ENCODE results near the gene GRID2. TPM values are rescaled to one million over a fixed set of nuclear protein-coding genes. Genes with fewer than 3 reads are reported as not detected.

Gene GRID2
- polyA plus RNA-seq, 1 of the 3 experiments (the other 2 are of a cell fraction) = not detected

DNA sequence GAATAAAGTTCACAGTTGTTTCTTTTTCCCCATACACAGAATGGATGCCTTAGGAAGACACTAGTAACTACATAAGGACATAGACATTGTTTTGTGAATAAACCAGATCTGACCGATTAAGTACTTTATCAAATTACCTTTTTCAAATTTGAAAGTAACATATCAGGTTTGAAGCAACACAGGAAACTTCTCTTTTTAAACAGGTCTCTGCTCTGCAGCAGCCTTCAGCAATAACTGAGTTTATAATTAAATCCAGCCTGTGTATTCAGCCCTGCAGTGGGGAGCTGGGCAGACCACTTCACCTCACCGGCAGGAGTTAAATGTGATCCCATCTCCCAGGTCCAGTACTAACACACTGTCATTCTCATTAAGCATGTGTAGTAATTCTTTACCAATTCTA, 1456.5 kb downstream of the GRID2 start (continued):
- TF ChIP-seq FOXJ3 (CRISPR knock-in tag; IDR thresholded peaks at IDR 0.05) (0 out of 2 replicates have a peak, but pooled peaks have one; percentile 29), TCF12 (IDR thresholded peaks at IDR 0.05) (0 out of 2 replicates have a peak, but pooled peaks have one; percentile 13), RFX5 (IDR thresholded peaks at IDR 0.05; ENCODE audit: low read length) (no peak), POLR2AphosphoS5 (IDR thresholded peaks at IDR 0.05; ENCODE audit: low read depth, low read length) (no peak), PBX3 (IDR thresholded peaks at IDR 0.05) (no peak), EP300 (IDR thresholded peaks at IDR 0.05; ENCODE audit: borderline replicate concordance in 1 of 2, low read depth in 1 of 2, low read length in 1 of 2) (peak in 1 of 2 experiments; percentile 86; a peak in 2 of 4 replicates), IRF3 (IDR thresholded peaks at IDR 0.05; ENCODE audit: low read depth, low read length) (no peak), TAF1 (IDR thresholded peaks at IDR 0.05; ENCODE audit: borderline replicate concordance, low read depth, low read length) (no peak), RCOR1 (IDR thresholded peaks at IDR 0.05; ENCODE audit: low read length) (peak; percentile 79)
- TF ChIP-seq, protein P1, sequence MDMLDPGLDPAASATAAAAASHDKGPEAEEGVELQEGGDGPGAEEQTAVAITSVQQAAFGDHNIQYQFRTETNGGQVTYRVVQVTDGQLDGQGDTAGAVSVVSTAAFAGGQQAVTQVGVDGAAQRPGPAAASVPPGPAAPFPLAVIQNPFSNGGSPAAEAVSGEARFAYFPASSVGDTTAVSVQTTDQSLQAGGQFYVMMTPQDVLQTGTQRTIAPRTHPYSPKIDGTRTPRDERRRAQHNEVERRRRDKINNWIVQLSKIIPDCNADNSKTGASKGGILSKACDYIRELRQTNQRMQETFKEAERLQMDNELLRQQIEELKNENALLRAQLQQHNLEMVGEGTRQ (IDR thresholded peaks at IDR 0.05; ENCODE audit: borderline replicate concordance, low read depth, low read length) = no peak

GRCh38 chr4:93761286-93761685, 1457.5 kb downstream of the GRID2 start:
- WGBS (ENCODE audit: low lambda C conversion rate) = 82% methylated on average over 1 of the region's 1 CpG
- Histone ChIP-seq H3K4me3 (ENCODE audit: low read depth in 2 of 2, low read length in 1 of 2) (no peak overlapping the region), H3K79me2 (ENCODE audit: insufficient read depth) (no peaks in the 10 kb centered on the region), H3K9me2 (no peaks in the 10 kb centered on the region), H3K4me1 (ENCODE audit: control insufficient read depth in 1 of 2, insufficient read depth in 2 of 2, low read depth in 1 of 2, low read length in 1 of 2) (peaks cover 0 to 4% of the 10 kb centered on the region in 2 experiments; a peak in 2 of 4 replicates), H3K4me2 (no peak overlapping the region), H2AFZ (ENCODE audit: low read depth) (no peak overlapping the region), H3K9me3 (no peaks in the 10 kb centered on the region), H3K27me3 (ENCODE audit: insufficient read depth) (no peaks in the 10 kb centered on the region), H3K9ac (no peak overlapping the region), H3K36me3 (replicated peaks in 1 of 2; ENCODE audit: control insufficient read depth in 1 of 2, insufficient read depth in 2 of 2, low read length in 1 of 2) (no peaks in the 10 kb centered on the region), H4K20me1 (ENCODE audit: insufficient read depth) (no peaks in the 10 kb centered on the region), H3K27ac (ENCODE audit: low read depth in 2 of 2, low read length in 1 of 2) (no peak overlapping the region; a peak in 1 of 4 replicates), H3F3A (replicated peaks; ENCODE audit: insufficient read depth) (no peaks in the 10 kb centered on the region)
- POLR2A ChIA-PET = no interaction called here
- DNase-seq = no peak
- CTCF ChIA-PET = interaction anchor here (1.0 to 5.1 kb wide), 4 partner anchors 9 to 51 kb away, joined by 3 to 35 read pairs (median 3); no protein-coding TSS in a partner anchor
- TF ChIP-seq TCF12 (IDR thresholded peaks at IDR 0.05) = no peak
- TF ChIP-seq IRF3 (IDR thresholded peaks at IDR 0.05; ENCODE audit: low read depth, low read length) = no peak
- TF ChIP-seq, protein P2, sequence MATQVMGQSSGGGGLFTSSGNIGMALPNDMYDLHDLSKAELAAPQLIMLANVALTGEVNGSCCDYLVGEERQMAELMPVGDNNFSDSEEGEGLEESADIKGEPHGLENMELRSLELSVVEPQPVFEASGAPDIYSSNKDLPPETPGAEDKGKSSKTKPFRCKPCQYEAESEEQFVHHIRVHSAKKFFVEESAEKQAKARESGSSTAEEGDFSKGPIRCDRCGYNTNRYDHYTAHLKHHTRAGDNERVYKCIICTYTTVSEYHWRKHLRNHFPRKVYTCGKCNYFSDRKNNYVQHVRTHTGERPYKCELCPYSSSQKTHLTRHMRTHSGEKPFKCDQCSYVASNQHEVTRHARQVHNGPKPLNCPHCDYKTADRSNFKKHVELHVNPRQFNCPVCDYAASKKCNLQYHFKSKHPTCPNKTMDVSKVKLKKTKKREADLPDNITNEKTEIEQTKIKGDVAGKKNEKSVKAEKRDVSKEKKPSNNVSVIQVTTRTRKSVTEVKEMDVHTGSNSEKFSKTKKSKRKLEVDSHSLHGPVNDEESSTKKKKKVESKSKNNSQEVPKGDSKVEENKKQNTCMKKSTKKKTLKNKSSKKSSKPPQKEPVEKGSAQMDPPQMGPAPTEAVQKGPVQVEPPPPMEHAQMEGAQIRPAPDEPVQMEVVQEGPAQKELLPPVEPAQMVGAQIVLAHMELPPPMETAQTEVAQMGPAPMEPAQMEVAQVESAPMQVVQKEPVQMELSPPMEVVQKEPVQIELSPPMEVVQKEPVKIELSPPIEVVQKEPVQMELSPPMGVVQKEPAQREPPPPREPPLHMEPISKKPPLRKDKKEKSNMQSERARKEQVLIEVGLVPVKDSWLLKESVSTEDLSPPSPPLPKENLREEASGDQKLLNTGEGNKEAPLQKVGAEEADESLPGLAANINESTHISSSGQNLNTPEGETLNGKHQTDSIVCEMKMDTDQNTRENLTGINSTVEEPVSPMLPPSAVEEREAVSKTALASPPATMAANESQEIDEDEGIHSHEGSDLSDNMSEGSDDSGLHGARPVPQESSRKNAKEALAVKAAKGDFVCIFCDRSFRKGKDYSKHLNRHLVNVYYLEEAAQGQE (IDR thresholded peaks at IDR 0.05; ENCODE audit: low read depth, low read length) = no peak
- TF ChIP-seq MXI1 (IDR thresholded peaks at IDR 0.05; ENCODE audit: low read depth, low read length) = no peak
- TF ChIP-seq USF1 (IDR thresholded peaks at IDR 0.05; ENCODE audit: borderline replicate concordance, low read depth) = no peak
- TF ChIP-seq RAD21 (IDR thresholded peaks at IDR 0.05; ENCODE audit: low read length) = no peak
- TF ChIP-seq PBX3 (IDR thresholded peaks at IDR 0.05) = no peak
- TF ChIP-seq, protein P3, sequence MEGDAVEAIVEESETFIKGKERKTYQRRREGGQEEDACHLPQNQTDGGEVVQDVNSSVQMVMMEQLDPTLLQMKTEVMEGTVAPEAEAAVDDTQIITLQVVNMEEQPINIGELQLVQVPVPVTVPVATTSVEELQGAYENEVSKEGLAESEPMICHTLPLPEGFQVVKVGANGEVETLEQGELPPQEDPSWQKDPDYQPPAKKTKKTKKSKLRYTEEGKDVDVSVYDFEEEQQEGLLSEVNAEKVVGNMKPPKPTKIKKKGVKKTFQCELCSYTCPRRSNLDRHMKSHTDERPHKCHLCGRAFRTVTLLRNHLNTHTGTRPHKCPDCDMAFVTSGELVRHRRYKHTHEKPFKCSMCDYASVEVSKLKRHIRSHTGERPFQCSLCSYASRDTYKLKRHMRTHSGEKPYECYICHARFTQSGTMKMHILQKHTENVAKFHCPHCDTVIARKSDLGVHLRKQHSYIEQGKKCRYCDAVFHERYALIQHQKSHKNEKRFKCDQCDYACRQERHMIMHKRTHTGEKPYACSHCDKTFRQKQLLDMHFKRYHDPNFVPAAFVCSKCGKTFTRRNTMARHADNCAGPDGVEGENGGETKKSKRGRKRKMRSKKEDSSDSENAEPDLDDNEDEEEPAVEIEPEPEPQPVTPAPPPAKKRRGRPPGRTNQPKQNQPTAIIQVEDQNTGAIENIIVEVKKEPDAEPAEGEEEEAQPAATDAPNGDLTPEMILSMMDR (IDR thresholded peaks at IDR 0.05) = no peak
- no peak for TF ChIP-seq GATA2 (CRISPR knock-in tag; IDR thresholded peaks at IDR 0.05)
- no peak for TF ChIP-seq YY1 (IDR thresholded peaks at IDR 0.05; ENCODE audit: low read depth)
- TF ChIP-seq SIN3A (IDR thresholded peaks at IDR 0.05; ENCODE audit: borderline replicate concordance, low read depth, low read length) = no peak
- no peak for TF ChIP-seq ELF1 (IDR thresholded peaks at IDR 0.05)

Measured in SK-N-SH (cell line).